ENCODE results near the gene PYGB.

The PYGB gene

GRCh38 chr20:25247956-25248785 is at the start of gene PYGB:
Gene PYGB (plus strand): TSS chr20:25248085. CDS start chr20:25248179, 94 bp downstream.
- DNase-seq: peak in 50 of 51 donors; percentile 14 to 89 (median 76)

- no peak for DNase-seq
Measured at GRCh38 chr20:25198663-25199383, 49.1 kb upstream of the PYGB start.

GRCh38 chr20:25199473-25200260 is 48.2 kb upstream of the PYGB start:
- DNase-seq: no peak

- DNase-seq: no peak
Measured at GRCh38 chr20:25203089-25203488, 44.8 kb upstream of the PYGB start.

- no peak for DNase-seq
Measured at GRCh38 chr20:25203871-25204320, 44.0 kb upstream of the PYGB start.

GRCh38 chr20:25204550-25205276 is 43.2 kb upstream of the PYGB start:
- DNase-seq: no peak

- no peak for DNase-seq
Measured at GRCh38 chr20:25205277-25206062, 42.4 kb upstream of the PYGB start.

- DNase-seq: no peak
Measured at GRCh38 chr20:25206063-25206403, 41.9 kb upstream of the PYGB start.

- no peak for DNase-seq
Measured at GRCh38 chr20:25206548-25206947, 41.3 kb upstream of the PYGB start.

GRCh38 chr20:25207149-25207959 is 40.5 kb upstream of the PYGB start:
- no peak for DNase-seq

GRCh38 chr20:25207960-25208534 is 39.8 kb upstream of the PYGB start:
- no peak for DNase-seq

- no peak for DNase-seq
Measured at GRCh38 chr20:25209400-25209799, 38.5 kb upstream of the PYGB start.

- no peak for DNase-seq
Measured at GRCh38 chr20:25209911-25210310, 38.0 kb upstream of the PYGB start.

GRCh38 chr20:25211273-25211672 is 36.6 kb upstream of the PYGB start:
- DNase-seq: no peak

- no peak for DNase-seq
Measured at GRCh38 chr20:25212242-25212641, 35.6 kb upstream of the PYGB start.

- DNase-seq: no peak
Measured at GRCh38 chr20:25213566-25214425, 34.1 kb upstream of the PYGB start.

- DNase-seq: no peak
Measured at GRCh38 chr20:25214426-25214790, 33.5 kb upstream of the PYGB start.

- DNase-seq: no peak
Measured at GRCh38 chr20:25214819-25215218, 33.1 kb upstream of the PYGB start.

All from hypothalamus (tissue), 51 donors.